Stimulated activated CD4-positive, alpha-beta T cell treated with anti-CD3 and anti-CD28 coated beads, TNF-alpha, amount 100 ng/mL, for 4 hours (primary cell): ENCODE data around the gene LIPA.
"Not testable (repeated sequence)": the region's sequence is repeated elsewhere in the genome, so short reads cannot be mapped to it uniquely, and the experiment has no call there.

Experiments
- DNase-seq, 3 experiments: peaks; one replicate each; pipeline ENCODE4 v3.0.0-alpha.2; 2020; ENCODE audit warnings: low read depth in 3 of 3

Gene LIPA

DNA sequence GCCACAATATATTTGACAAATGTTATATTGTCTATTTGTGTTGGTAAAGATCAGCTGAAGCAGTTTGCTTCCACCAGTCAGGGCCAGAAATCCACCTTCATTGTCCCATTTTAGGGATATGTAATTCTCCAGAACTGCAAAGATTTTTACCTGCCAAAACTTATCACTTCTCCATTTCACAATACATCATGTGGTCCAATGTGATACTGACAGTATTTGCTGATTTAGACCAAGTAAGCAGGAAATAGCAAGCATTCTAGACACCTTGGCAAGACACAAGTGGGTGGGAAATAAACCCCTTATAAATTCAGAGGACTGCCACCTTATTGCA is 18.5 kb upstream of the LIPA start:
- DNase-seq = no peak

DNA sequence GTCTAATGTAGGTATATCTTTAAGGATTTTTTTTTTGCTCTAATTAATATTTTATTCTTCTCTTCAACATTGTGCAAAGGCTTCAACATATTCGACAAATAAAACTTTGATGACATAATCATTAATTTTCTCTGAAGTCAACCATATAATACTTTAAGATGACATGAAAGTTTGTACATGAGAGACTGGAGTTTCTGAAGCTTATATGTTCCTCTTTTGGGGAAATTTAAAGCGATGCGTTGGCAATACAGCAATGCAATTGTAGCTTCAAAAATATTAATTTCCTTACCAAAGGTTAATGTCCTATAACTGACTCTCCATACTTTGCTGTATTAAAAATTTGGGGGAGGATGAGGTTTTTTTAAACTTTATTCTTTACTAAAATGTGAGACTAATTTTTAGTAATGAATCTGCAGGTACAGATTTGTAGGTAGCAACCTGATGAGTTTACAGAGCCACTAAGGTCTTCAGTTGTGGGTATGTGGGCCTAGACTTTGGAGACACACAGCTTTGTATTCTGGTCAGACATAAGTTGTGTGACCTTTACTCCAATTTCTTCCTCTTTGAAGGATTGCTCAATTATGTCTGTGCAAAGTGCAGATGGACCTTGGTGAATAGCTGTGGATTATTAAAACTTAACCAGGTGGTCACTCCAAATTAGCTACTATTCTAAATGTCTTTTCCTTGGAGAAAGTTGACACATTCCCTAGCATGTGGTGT is 18.0 kb upstream of the LIPA start:
- no peak for DNase-seq

DNA sequence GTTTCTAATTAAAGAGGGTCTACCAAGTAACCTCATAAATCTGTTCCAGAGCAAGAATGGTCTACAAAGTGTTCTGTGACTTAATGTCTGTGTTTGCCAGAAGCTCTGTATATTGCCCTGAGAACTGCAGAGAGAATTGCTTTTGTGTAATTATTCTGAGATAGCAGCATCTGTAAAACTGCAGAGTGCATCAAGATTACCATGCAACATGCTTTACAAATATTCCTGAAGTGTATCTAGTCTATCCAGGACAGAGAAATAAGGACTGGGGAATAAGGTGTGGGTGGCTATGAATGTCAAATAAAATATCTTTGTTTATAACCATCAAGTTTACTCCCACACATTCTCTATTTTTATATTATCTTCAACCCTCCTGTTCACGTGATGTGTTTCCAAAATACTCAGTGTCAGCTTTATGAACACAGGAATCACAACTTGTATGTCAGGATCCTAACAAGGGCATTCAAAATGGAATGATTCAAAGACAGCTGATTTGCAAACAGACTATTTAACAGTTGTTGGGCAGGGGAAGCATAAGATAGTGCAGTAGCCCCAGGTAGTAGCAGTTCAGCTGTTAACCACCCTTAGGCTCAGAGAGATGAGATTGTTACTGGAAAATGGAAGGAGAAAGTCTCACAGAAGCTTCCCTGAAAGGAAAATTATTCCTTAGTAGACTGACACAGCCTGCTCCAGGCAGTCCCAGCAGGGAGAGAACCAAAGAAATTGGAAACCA is 15.3 kb upstream of the LIPA start:
- no peak for DNase-seq

DNA sequence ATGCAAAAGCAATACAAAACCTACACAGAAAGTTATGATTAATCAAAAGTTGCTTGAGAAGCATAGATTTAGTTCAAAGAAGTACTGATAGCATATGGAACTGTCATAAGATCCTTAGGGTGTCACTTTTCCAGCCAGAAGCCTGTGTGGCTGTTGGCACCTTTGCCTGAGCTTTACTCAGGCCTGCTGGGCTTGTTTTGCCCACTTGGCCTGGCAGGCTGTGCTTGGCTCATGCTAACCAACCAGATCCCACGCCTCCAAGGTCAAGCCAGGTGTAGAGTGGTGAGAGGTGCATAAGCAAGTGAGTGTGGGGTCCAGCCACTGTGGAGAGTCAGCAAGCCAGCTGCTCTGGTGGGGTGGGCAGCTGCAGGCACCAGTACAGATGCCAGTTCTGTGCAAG is 12.0 kb upstream of the LIPA start:
- DNase-seq = no peak

DNA sequence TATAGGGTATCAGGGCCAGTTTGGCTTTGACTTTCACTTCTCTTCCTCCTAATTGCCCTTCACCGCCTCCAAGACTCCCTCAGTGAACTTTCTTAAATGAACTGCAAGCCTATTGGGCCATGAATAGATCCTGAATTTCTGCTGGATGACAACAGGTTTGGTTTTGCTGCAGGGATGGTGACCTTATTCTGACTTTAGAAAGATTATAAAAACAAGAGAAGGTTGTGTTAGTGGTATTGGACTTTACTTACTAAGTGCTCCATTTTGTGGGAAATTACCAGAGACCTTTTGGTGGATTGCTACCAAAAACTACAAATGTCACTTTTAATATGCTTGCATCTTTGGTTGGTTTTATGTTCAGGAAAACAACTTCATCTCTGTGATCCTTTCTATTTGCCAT is 11.5 kb upstream of the LIPA start:
- DNase-seq = no peak

DNA sequence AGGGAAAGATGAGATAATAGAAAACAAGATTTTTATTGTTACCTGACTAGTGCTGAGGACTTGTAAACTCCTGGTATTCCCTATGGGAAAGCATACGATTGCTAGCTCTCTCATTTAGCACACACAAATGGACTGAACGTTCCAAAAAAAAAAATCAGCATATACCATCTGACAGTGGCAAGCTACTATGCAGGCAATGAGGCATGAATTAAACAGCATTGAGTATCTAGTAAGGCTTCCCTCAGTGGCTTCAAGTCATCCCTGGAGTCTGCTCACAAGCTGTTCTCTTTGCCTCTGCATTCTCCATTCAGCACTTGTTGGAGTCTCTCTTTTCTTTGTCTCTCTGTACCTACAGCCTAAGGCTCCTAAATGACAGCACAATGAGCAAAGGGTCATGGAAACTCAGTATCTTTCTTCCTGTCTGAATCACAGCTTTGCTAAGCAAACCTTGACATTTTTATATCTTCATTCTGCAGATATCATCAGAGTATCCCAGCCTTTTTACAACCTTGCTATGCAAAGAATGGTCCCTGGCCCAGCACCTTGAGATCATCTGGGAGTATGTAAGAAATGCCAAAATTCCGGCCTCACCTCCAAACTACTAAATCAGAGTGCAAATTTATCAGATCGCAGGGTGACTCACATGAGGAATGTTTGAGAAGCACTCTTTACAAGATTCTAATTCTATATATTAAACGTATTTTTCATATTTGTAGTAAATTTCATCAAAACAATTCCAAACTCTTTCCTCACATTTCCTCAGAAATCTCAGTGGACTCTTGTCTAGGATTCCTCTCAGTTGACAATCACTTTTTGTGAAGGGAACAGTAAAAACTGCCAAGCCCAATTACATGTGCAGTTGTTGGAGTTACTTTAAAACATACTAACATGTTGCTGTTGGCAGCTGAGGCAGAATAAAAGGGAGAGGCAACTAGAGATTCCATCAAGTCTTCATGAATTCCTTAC is 10.8 kb upstream of the LIPA start:
- no peak for DNase-seq

DNA sequence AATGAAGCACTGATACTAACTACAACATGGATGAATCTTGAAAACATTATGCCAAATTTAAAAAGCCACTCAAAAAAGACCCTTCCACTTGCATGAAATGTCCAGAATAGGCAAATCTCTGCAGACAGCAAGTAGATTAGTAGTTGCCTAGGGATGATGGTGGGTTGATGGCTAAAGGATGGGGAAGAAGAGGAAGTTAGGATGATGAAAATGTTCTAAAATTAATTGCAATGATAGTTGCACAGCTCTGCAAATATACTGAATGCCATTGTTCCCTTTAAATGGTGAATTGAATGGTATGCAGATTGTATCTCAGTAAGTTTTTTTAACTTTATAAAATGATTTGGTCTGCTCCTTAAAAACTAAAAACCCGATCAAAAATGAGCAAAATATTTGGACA is 7.3 kb upstream of the LIPA start:
- no peak for DNase-seq

DNA sequence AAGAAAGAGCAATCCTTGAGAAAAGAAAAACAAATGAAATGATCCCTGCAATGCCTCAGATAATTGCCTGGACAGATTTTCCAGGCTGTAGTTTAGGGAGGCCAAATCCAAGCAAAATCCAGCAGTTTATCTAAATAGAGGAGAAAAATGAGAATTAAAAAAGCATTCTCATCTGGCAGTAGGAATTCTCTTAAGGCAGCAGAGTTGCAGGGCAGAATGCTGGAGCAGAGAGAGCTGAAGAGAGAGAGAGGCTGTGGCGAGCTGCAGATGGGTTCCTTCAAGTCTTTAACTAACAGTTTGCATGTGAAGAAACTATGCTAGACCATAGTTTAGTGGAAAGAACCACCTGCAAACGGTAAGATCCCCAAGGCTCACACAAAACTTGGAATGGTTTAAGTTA is 6.0 kb upstream of the LIPA start:
- DNase-seq = no peak

DNA sequence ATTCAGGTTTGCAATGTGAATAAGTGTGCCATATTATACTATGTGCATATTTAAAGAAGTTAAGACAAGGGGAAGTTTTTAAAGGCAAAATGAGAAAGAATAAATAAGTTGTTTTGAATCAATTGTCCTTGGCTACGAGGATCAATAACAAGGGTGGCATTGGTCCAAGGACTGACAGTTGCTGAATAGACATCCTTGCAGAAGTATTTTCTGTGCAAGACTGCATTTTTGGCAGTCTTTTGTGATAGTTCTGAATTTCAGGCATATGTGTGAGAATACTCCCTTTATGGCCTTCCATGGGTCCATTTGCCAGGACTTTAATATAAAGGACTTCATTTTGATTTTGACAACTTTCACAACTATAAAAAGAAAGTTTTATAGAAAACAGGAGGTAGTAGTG is 5.4 kb upstream of the LIPA start:
- DNase-seq = no peak

DNA sequence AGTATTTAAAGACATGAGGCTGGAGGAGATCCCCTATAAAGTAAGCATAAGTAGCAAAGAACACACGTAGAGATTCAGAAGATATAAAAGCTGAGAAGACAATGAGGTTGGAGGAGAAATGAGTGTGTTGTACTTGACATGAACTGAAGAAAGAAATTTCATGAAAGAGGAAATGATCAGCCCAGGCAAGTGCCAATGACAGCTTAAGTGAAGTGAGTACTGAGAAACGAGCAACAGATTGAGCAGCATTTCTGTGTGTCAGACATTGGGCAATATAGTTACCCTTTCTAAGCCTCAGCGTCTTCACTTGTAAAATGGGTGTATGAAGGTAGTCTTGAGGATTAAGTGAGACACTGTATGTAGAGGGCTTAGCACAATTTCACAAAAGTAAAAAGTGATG is 4.8 kb upstream of the LIPA start:
- no peak for DNase-seq

DNA sequence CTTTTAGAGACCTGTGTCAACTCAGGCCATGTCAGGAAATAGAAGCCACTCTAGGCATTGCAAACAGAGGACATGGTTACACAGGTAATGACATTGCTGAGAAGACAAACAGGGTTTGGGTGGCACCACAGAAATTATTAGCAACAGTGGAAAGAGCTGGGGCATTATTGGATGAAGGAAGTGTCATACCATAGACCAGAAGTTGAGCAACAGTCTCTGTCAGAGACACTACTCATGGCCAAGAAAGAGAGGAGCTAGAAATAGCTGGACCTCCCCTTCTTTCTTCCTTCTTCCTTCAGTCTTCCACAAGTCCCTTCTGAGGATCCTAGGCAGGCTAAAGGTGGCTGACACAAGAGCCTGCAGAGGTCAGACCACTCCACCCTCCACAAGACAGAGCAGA is 4.2 kb upstream of the LIPA start:
- DNase-seq = no peak

DNA sequence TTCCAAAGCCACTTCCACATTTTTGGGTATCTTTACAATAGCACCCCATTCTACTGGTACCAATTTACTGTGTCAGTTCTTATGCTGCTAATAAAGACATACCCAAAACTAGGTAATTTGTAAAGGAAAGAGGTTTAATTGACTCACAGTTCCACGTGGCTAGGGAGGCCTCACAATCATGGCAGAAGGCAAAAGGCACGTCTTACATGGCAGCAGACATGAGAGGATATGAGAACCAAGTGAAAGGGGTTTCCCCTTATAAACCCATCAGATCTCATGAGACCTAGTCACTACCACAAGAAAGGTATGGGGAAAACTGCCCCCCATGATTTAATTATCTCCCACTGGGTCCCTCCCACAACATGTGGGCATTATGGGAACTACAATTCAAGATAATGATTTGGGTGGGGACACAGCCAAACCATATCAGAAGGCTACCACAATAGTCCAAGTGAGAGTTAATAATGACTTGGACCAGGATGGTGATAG is 3.6 kb upstream of the LIPA start:
- DNase-seq = not testable (repeated sequence)

DNA sequence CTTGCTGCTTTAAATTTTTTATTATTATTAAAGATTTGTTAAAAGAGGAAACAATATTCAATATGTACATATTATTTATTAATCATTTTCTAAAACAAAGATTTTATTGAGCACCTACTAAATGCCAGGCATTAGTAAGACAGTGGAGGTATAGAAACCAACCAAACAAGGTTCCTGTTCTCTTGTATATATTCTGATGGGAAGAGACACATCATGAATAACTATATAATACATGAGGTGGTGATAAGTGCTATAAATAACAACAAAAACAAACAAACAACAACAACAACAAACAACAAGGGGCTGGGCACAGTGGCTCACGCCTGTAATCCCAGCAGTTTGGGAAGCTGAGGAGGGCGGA is 630 bp upstream of the LIPA start:
- DNase-seq = no peak

DNA sequence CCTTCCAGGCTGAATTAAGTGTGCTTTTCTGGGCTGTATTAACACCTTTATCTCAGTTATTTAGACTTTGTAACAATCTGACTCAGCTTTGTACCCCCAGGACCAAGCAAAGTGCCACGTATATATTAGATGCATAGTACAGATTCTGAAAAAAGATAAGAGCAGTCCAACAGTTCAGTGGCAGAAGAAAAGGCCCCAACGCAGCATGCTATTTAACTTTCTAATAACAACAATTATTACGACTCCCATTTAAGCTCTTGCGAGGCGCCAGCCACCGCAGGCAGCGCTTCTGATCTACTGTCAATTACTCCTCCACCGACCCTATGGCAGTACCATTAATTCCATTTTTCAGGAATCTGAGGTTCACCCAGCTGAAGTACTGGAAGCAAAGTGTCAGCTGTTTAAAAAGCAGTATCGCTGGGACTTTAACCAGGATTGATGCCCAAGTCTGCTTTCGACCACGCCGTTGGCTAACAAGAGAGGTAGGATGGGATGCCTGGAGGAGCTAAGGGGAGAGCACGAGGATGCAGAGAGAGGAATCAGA is 638 bp downstream of the LIPA start:
- no peak for DNase-seq

DNA sequence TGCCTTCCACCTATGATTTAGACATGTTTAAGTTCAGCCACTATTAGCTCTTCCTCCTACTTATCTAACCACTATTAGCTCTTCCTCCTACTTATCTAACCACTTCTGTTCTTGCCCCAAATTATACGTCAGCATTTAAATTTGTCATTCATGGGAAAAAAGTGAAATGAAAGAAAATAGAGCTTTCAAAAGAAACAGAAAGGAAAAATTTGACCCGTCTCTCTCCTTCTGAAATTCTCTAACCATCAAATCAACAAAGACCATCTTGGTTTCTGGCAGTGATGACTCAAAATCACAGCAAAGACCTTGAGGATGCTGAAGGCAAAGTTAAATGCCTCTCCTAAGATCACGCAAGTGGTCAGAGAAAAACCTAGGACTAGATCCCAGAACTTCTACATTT is 2.6 kb downstream of the LIPA start:
- no peak for DNase-seq

DNA sequence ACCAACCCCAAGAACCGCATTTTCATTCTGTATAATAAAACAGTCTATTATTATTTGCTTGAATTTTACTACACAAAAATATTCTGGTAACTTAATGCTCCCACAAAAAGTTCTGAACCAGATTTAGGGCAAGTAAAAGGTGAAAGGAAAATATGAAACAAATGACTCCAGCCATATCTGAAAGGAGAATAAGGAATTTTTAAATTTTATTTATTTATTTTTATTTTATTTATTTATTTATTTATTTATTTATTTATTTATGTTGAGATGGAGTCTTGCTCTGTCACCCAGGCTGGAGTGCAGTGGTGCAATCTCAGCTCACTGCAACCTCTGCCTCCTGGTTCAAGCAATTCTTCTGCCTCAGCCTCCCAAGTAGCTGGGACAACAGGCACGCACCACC is 4.0 kb downstream of the LIPA start:
- not testable (repeated sequence) for DNase-seq

DNA sequence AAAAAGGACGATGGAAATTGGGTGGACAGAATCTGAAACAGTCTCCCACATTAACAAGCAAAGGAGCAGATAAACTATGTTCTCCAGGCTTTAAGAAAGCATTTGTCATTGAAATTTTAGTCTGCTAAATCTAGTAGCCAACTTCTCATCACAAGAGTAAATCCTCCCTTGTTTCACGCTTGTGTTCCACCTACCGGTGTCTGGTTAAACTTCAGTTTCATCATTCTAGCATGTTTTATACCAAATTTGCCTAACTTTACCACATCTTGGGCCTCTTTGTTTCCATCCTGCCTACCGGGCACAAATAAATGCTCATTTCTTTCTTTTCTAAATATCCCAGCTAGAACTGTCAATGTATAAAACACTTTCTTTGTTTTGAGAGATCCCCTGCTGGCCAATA is 5.8 kb downstream of the LIPA start:
- DNase-seq = no peak

DNA sequence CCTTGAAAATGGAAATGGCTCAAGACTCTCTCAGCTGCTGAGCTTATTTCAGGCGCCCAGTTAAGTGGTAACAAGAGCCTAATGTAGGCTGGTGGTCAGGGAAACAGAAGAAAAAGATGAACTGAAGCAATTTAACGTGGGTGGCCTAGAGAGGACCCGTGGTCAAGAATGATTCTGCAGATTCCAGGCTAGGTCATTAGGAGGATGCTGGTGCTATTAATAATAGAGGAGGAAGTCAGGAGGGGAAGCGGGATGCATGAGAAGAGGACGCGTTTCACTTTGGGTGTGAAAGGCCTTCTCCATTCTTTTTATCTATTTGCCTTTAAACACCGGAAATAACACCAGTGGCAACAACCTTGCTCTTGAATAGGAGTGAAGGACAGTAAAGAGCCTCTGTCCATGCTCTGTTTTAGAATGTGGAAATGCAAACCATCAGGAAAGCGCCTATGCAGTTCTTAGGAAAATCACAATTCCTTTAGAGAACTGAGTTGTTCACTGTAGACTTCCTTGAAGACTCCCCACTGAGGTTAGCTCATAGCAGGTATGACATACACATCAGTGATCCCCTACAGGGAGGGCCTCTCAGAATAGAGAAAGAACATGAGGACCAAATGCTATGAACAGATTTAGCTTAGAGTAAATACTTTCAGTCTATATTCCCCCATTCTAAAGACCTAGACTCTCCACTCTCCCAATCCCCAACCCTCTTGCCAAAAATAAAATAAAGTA is 8.6 kb downstream of the LIPA start:
- no peak for DNase-seq

DNA sequence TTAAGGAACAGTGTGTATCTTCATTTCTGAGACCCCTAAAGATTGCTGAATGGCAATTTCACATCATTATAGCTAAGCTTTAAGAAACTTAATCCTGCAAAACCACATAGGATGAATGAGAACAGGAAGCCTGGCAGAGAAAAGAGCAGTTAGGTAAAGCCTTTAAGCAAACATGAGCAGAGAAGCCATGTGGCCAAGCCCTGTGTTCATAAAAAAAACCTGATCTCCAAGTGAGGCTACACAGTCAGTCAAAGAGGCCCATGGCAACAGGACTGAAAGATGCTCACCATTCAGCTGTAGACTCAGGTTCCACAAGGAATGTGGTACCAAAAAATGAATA is 9.3 kb downstream of the LIPA start:
- DNase-seq = no peak

DNA sequence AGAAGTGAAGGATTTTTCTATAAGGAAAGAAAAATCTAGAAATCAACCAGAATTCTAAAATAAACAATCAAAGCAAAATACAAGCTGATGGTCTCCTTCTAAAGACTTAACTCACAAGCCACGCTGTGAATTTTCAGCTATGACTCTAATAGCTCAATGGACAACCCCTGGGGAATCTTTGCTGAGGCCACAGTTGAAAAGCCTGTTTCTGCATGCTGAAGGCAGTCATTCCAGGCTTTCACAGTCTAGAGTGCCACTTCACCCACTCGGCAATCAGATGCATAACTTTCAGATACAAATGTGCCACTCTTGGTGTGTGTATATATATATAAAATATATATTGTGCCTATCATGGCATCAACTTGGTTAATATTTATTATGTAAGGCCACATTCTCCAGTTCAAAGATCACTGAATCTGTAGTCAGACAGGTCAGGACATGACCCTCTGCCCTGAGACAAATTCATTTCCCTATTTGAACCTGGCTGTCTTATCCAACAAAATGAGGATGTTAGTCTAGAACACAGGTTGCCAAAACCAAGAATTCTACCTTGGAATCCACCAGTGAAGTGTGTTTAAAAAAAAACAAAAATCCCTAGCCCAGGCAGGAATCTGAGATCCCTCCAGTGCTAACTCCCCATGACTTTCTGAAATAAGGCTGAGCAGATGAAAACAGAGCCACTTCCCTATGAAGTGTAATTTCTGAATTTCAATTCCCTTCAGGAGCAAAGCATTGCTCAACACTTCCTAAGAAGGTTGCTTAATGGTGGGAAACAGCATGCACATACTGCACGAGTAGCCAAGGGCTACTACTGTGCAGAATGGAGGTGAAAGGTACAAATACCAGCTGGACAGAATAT is 9.9 kb downstream of the LIPA start:
- DNase-seq = no peak

DNA sequence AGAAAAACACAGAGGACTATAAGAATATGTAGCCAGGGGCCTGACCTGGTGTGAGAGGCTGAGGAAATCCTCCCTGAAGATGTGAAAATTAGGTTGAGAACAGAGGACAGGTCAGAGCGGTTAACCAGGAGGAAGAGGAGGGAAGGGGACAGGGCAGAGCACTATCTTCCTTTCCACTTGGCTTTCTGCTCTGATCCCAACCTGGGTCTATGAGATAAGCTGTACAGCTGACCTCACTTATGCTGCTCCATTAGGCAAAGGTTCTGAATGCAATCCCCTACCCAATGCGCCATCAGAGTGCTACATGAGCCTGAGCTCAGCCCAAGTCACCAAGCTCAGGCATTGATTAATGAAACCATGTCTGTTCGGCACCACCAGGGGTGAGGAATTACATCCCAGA is 10.5 kb downstream of the LIPA start:
- DNase-seq = no peak
